ENCODE measurements around the gene MREG.
"Not testable (repeated sequence)": the region's sequence is repeated elsewhere in the genome, so short reads cannot be mapped to it uniquely, and the experiment has no call there.

Gene MREG

DNA sequence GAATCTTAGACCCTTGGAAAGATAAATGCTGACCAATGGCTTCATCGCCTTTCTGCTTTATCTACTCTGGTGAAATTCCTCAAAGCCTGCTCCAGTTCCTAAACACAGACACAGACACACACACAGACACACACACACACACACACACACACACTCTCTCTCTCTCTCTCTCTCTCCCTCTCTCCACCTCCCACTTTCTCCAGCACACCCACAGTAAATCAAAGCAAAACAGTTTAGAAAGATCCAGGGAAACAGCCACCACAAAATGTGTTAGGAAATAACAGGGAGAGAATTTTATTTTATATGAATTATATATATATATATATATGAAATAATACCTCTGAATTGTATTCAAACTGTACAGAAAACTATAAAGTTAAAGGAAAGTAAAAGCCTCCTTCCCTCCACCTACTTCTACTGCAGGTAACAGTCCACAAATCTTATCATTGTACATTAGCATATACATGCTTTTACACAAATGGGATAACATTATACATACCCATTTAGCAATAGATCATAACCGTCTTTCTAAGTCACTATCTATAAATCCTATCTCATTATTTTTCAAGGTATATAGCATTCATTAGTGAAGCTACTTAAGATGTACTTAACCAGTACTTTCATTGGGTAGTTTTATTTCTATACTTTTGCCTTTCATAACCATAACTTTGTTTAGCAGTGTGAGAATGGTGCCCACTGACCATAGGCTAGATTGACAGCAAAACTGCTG, 38.5 kb downstream of the MREG start:
- H3K4me3 ChIP-seq (ENCODE audit: low read length) = no peak overlapping the region
- no peak overlapping the region for H3K9ac ChIP-seq (ENCODE audit: low read length)
- peaks cover 15% of the 10 kb centered on the region for H3K4me1 ChIP-seq (ENCODE audit: control insufficient read depth, insufficient read depth, low read length)
- no peaks in the 10 kb centered on the region for H3K36me3 ChIP-seq (ENCODE audit: control insufficient read depth, insufficient read depth, low read length)
- H3K27me3 ChIP-seq (ENCODE audit: control insufficient read depth, insufficient read depth, low read length) = no peaks in the 10 kb centered on the region
- no peaks in the 10 kb centered on the region for H3K9me3 ChIP-seq (ENCODE audit: control insufficient read depth, low read length)

DNA sequence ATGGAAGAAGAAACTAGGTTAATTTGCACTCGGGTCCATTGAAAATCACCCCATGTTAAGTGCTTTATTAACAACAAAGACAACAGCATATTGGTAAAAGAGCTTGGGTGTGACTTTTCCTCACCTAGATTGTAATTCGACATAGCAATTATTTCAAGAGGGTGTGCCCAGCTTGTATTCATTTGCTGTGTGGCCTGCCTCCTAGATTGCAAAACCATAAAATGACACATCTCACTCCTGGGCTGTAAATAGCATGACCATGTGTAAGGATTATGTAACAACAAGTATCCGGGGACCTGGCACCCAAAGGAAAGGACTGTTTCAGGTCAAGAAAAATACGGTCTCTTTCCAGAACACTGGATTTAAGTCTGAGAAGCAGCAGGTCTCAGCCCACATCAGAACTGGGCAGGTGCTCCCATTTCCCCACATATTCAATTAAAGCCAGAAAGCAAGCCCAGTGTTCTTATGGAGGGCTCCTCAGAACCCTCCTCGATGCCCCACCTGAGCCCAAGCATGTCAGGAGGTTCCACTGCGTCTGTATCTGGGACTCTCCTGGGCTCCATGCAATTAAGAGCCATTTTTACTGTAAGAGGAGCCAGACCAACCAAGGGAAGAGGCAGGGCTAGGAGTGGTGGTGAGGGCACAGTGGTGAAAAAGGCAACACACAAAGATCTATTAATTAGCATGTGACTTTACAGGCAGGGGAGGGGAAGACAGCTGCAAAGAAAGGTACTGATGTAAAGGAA, 39.2 kb downstream of the MREG start:
- H3K36me3 ChIP-seq (ENCODE audit: control insufficient read depth, insufficient read depth, low read length) = no peaks in the 10 kb centered on the region
- H3K27me3 ChIP-seq (ENCODE audit: control insufficient read depth, insufficient read depth, low read length) = no peaks in the 10 kb centered on the region
- H3K9ac ChIP-seq (ENCODE audit: low read length) = no peak overlapping the region
- no peaks in the 10 kb centered on the region for H3K9me3 ChIP-seq (ENCODE audit: control insufficient read depth, low read length)
- no peak overlapping the region for H3K4me3 ChIP-seq (ENCODE audit: low read length)
- peaks cover 15% of the 10 kb centered on the region for H3K4me1 ChIP-seq (ENCODE audit: control insufficient read depth, insufficient read depth, low read length)

DNA sequence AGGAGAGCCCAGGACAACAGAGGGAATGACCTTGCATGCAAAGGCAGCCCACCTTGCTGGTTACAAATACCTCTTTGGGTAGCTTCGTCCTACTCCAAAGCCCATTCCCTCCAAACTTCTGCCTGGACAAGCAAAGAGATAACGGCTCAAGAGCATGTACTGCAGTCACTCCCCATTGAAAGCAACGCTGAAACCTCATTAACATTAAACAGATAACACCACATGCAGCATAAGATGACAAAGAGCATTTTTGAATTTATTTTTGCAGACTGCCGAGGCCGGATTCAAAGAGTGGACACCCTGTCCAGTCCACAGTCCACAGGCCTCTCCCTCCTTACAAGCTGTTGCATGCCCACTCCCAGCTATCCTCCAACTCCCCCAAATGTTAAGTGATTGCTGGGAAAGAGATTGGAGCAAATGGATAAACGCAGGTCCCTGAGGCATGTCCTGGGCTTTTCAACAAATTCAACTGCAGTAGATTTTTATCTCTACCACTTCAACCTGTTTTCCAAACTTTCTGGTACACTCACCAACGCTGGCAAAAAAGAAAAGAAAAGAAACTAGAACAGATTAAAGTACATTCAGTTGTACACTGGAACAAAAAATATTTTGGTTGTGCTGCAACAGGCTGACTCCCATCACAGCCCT, 40.1 kb downstream of the MREG start:
- Histone ChIP-seq H3K9me3 (ENCODE audit: control insufficient read depth, low read length) (no peaks in the 10 kb centered on the region), H3K4me3 (ENCODE audit: low read length) (no peak overlapping the region), H3K9ac (ENCODE audit: low read length) (no peak overlapping the region), H3K36me3 (ENCODE audit: control insufficient read depth, insufficient read depth, low read length) (no peaks in the 10 kb centered on the region), H3K27me3 (ENCODE audit: control insufficient read depth, insufficient read depth, low read length) (no peaks in the 10 kb centered on the region), H3K4me1 (ENCODE audit: control insufficient read depth, insufficient read depth, low read length) (peaks cover 15% of the 10 kb centered on the region)

DNA sequence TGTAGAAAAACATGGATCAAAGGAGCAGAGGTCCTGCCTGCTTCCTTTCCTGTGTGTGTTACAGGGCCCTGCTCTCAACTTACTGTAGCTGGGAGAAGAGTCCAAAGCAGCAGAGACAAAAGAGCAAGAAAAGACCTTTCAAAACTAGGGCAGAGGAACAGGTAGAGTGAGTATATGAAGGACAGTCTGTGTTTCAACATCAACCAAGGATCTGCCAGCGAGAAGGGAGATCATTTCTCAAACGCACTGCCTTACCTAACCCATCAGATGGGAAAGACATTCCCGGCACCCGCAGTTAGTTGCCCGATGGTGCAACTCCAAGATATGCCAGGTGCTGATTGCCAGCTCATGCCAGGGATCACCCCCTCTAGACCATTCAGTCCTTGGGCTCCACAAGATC, 41.7 kb downstream of the MREG start:
- H3K27me3 ChIP-seq (ENCODE audit: control insufficient read depth, insufficient read depth, low read length) = no peaks in the 10 kb centered on the region
- no peak overlapping the region for H3K9ac ChIP-seq (ENCODE audit: low read length)
- peaks cover 15% of the 10 kb centered on the region for H3K4me1 ChIP-seq (ENCODE audit: control insufficient read depth, insufficient read depth, low read length)
- no peak overlapping the region for H3K4me3 ChIP-seq (ENCODE audit: low read length)
- H3K36me3 ChIP-seq (ENCODE audit: control insufficient read depth, insufficient read depth, low read length) = no peaks in the 10 kb centered on the region
- H3K9me3 ChIP-seq (ENCODE audit: control insufficient read depth, low read length) = no peaks in the 10 kb centered on the region

DNA sequence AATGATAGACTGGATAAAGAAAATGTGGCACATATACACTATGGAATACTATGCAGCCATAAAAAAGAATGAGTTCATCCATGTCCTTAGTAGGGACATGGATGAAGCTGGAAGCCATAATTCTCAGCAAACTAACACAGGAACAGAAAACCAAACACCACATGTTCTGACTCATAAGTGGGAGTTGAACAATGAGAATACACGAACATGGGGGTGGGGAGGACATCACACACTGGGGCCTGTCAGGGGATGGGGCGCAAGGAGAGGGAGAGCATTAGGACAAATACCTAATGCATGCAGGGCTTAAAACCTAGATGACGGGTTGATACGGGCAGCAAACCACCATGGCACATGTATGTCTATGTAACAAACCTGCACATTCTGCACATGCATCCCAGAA, 42.5 kb downstream of the MREG start:
- H3K4me1 ChIP-seq (ENCODE audit: control insufficient read depth, insufficient read depth, low read length) = peaks cover 16% of the 10 kb centered on the region
- not testable (repeated sequence) for H3K27me3 ChIP-seq (ENCODE audit: control insufficient read depth, insufficient read depth, low read length); H3K9me3 ChIP-seq (ENCODE audit: control insufficient read depth, low read length); H3K9ac ChIP-seq (ENCODE audit: low read length); H3K4me3 ChIP-seq (ENCODE audit: low read length); H3K36me3 ChIP-seq (ENCODE audit: control insufficient read depth, insufficient read depth, low read length)

DNA sequence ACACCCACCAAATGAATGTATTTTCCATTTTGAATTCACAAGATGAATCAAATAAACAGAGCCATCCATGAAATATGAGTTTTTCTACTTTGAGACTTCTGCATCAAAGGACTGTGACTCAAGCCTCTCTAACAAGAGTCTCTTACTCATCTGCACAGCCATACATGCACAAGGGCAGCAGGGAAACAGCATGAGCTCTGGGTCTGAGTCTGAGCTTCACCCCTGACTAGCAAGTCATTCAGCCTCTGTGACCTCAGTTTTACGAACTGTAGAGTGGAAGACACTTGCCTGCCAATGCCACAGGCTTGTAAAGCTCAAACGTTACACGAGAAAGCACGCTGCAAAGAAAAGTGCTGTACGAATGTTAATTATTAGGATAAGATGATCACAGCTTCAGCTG, 42.9 kb downstream of the MREG start:
- no peak overlapping the region for H3K9ac ChIP-seq (ENCODE audit: low read length)
- peaks cover 20% of the 10 kb centered on the region for H3K4me1 ChIP-seq (ENCODE audit: control insufficient read depth, insufficient read depth, low read length)
- H3K36me3 ChIP-seq (ENCODE audit: control insufficient read depth, insufficient read depth, low read length) = no peaks in the 10 kb centered on the region
- no peaks in the 10 kb centered on the region for H3K9me3 ChIP-seq (ENCODE audit: control insufficient read depth, low read length)
- no peaks in the 10 kb centered on the region for H3K27me3 ChIP-seq (ENCODE audit: control insufficient read depth, insufficient read depth, low read length)
- H3K4me3 ChIP-seq (ENCODE audit: low read length) = no peak overlapping the region

DNA sequence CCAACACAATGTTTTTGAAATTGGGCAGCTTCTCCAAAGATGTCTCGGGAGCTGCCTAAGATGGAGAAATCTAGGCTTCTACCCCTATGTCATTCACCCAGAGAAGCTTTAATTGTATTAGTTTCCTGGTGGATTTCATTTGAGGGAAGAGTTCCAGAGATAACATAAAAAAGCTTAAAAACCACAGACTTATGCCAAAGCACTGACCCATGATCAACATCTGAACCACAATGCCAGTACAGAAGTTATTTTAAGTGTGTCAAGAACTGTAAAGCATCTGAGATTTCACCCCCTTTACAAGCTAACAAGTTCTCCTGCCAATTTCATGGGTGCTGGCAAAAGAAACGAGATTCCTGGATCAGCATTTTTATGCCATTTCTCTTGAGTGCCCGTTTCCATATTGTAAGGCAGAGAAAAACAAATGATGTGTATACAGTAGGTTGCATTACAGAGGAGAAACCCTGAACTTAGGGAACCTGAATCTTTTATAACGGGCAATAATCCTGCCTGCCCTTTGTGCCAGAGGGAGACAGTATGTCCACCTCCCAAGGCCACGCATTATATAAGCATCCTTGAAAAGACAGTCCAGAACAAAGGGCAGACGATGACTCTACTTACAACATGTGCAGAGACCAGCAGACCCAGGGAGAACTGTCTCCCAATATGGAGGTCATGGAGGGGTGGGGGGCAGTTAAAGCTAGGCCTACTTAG, 44.1 kb downstream of the MREG start:
- no peaks in the 10 kb centered on the region for H3K27me3 ChIP-seq (ENCODE audit: control insufficient read depth, insufficient read depth, low read length)
- H3K4me3 ChIP-seq (ENCODE audit: low read length) = no peak overlapping the region
- peaks cover 18% of the 10 kb centered on the region for H3K4me1 ChIP-seq (ENCODE audit: control insufficient read depth, insufficient read depth, low read length)
- H3K9me3 ChIP-seq (ENCODE audit: control insufficient read depth, low read length) = no peaks in the 10 kb centered on the region
- no peak overlapping the region for H3K9ac ChIP-seq (ENCODE audit: low read length)
- H3K36me3 ChIP-seq (ENCODE audit: control insufficient read depth, insufficient read depth, low read length) = no peaks in the 10 kb centered on the region

DNA sequence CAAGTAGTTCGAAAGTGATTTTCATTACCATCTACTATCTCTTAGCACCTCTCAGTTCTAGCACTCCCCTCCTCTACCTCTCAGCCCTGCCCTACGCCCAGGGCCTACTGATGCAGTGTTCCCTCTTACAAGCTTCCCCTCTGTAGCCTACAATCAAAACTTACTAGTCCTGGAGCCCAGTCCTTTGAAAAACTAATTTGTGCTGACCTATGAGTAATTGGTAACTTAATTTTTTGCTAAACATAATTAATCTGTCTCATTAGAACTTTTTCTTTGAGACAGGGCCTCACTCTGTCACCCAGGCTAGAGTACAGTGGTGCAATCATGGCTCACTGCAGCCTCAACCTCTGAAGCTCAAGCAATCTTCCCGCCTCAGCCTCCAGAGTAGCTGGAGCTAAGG, 44.9 kb downstream of the MREG start:
- Histone ChIP-seq H3K36me3 (ENCODE audit: control insufficient read depth, insufficient read depth, low read length) (no peaks in the 10 kb centered on the region), H3K9me3 (ENCODE audit: control insufficient read depth, low read length) (no peaks in the 10 kb centered on the region), H3K9ac (ENCODE audit: low read length) (no peak overlapping the region), H3K27me3 (ENCODE audit: control insufficient read depth, insufficient read depth, low read length) (no peaks in the 10 kb centered on the region), H3K4me3 (ENCODE audit: low read length) (no peak overlapping the region), H3K4me1 (ENCODE audit: control insufficient read depth, insufficient read depth, low read length) (peaks cover 12% of the 10 kb centered on the region)

DNA sequence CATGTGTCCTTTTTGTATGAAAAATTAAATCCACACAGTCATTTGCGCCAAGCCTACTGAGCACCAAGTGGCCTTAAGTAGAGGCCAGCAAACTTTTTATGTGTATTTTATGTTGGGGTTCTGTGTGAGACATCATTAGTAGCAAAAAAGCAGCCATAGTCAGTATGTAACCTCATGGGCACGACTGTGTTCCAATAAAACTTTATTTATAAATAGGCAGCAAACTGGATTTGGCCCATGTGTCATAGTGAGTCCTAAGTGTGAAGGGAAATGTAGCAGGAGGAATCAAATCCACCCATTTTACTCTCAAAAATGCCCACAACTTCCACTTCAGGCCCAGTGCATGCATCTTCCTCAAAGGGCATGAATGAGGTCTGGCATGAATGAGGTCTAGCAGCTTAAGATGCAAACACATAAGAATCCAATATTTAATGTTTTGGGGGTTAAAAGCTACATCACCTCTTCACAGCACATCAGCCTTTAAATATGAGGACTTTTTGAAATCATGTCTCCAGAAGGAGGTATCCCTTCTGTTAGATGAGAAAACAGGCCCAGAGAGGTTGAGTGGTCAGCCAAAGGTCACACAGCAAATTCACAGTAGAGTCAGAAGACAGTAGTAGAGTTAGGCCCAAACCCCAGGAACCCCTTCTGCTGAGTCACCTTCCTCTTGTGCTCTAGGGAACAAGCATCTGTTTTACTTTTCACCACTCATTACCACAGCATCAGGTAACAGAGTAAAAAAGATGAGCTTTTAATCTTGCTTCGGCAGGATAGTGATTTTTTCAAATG, 45.6 kb downstream of the MREG start:
- no peak overlapping the region for H3K9ac ChIP-seq (ENCODE audit: low read length)
- no peaks in the 10 kb centered on the region for H3K9me3 ChIP-seq (ENCODE audit: control insufficient read depth, low read length)
- H3K36me3 ChIP-seq (ENCODE audit: control insufficient read depth, insufficient read depth, low read length) = no peaks in the 10 kb centered on the region
- H3K4me3 ChIP-seq (ENCODE audit: low read length) = no peak overlapping the region
- peaks cover 5% of the 10 kb centered on the region for H3K4me1 ChIP-seq (ENCODE audit: control insufficient read depth, insufficient read depth, low read length)
- no peaks in the 10 kb centered on the region for H3K27me3 ChIP-seq (ENCODE audit: control insufficient read depth, insufficient read depth, low read length)

DNA sequence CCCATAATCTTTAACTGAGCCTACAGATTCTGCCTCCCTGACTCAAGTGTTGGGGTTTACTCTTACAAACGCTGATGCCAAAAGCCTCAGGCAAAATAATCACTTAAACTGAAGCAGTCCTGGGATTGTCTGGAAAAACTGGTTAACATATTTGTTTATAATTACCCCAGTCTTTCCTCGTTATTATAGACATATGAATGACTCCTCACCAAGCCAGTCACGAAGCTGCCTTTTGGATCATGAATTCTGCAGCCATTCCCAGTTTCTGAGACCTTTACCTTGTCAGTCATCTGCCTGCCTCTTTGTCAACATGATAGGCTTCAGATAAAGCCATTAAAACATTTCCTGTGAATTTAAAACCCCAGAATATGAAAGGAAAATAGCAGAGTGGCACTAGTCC, 46.4 kb downstream of the MREG start:
- Histone ChIP-seq H3K9me3 (ENCODE audit: control insufficient read depth, low read length) (no peaks in the 10 kb centered on the region), H3K9ac (ENCODE audit: low read length) (no peak overlapping the region), H3K4me1 (ENCODE audit: control insufficient read depth, insufficient read depth, low read length) (peaks cover 5% of the 10 kb centered on the region), H3K36me3 (ENCODE audit: control insufficient read depth, insufficient read depth, low read length) (no peaks in the 10 kb centered on the region), H3K4me3 (ENCODE audit: low read length) (no peak overlapping the region), H3K27me3 (ENCODE audit: control insufficient read depth, insufficient read depth, low read length) (no peaks in the 10 kb centered on the region)

DNA sequence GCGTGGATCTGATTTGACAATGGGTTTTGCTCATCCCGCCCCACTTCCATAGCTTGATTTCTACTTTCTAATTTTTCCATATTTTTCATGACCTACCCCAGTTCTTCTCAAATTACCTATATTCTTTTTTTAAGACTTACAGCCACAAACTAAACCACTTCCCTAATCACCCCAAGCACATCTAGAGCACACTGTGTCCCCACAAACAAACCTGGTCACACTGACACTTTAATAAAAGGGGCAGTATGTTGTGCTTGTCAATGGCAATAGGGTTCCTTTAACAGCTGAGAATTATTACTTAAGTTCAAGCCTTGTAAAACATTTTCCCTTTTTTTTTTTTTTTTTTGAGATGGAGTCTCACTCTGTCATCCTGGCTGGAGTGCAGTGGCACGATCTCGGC, 47.1 kb downstream of the MREG start:
- Histone ChIP-seq H3K4me1 (ENCODE audit: control insufficient read depth, insufficient read depth, low read length) (peaks cover 5% of the 10 kb centered on the region), H3K9me3 (ENCODE audit: control insufficient read depth, low read length) (no peaks in the 10 kb centered on the region), H3K9ac (ENCODE audit: low read length) (no peak overlapping the region), H3K4me3 (ENCODE audit: low read length) (no peak overlapping the region), H3K27me3 (ENCODE audit: control insufficient read depth, insufficient read depth, low read length) (no peaks in the 10 kb centered on the region), H3K36me3 (ENCODE audit: control insufficient read depth, insufficient read depth, low read length) (no peaks in the 10 kb centered on the region)
